ENCODE data around the gene ZNF878. TPM values are rescaled to one million over a fixed set of nuclear protein-coding genes. Genes with fewer than 3 reads are reported as not detected.
"Not testable (repeated sequence)": the region's sequence is repeated elsewhere in the genome, so short reads cannot be mapped to it uniquely, and the experiment has no call there.

The ZNF878 gene
- total RNA-seq, 1 donor from 2014 or later, result not detected

DNA sequence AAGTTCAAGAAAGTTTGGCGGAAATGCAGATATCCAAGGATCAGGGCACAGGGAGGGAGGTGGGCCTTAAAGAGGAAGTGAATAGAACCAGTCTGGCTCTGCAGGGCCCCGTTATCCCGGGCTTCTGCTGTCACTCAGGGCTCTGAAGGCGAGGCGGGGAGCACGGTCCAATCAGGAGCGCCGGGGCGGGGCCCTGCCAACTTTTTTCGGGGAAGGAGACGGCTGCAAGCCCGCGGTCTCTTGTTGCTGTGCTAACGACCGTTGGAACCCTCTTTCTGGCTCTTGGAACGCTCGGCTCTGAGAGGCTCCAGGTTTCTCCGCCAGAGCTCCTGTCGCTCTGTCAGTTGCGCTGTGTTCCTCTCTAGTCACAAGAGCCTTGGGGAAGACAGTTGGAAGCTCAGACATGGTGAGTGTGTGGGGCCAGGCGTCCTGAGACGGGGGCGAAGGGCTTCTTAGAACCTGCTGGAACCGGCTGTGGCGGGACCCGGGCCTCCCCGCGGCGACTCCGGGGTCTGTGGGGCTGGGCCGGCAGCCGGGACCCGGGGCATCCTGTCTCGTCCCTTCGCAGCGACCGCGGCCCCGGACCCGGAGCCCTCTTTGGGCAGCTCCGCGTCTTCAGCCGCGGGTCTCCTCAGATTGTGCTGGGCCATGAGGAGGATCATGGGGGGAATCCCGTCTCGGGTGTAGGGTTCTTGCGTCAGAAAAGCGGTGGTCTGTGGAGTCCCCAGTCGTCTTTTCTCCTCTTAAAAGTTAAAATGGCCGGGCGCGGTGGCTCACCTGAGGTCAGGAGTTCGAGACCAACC lies 39.5 kb upstream of the ZNF878 start:
- H3K4me3 Mint-ChIP-seq (ENCODE audit: unreplicated experiment), result no peak overlapping the region
- peaks cover 17% of the 10 kb centered on the region for H3K36me3 Mint-ChIP-seq (ENCODE audit: low read depth, unreplicated experiment)
- peaks cover 49% of the 10 kb centered on the region for H3K9me3 Mint-ChIP-seq (ENCODE audit: unreplicated experiment)
- H3K27me3 Mint-ChIP-seq (ENCODE audit: unreplicated experiment), result peaks cover 11% of the 10 kb centered on the region
- no peaks in the 10 kb centered on the region for H3K4me1 Mint-ChIP-seq (ENCODE audit: unreplicated experiment)
- DNase-seq (ENCODE audit: low spot score), result no peak
- no peak overlapping the region for H3K27ac Mint-ChIP-seq (ENCODE audit: unreplicated experiment)
- TF ChIP-seq CTCF (IDR thresholded peaks at IDR 0.05; ENCODE audit: unreplicated experiment), result no peak

DNA sequence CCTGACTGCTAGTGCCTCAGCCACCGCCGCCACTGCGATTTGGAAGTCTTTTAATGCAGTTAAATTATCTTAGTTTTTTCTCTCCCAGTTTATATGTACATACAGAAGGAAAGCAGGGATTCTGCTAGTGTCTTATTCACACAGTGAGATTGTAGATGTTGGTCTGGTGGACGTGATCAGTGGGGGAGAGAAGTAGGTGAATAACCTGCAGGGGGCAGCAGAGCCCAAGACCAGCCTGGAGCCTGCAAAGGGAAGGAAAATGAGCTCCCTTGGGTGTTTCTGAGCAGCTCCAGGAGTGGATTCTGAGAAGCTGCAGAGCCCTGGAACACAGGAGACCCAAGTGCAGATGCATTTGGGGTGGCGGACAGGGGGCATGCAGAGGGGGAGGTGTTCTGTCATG lies 38.0 kb upstream of the ZNF878 start:
- DNase-seq (ENCODE audit: low spot score), result no peak
- Mint-ChIP-seq H3K27me3 (ENCODE audit: unreplicated experiment) (peaks cover 11% of the 10 kb centered on the region), H3K27ac (ENCODE audit: unreplicated experiment) (no peak overlapping the region), H3K36me3 (ENCODE audit: low read depth, unreplicated experiment) (peaks cover 20% of the 10 kb centered on the region), H3K4me1 (ENCODE audit: unreplicated experiment) (no peaks in the 10 kb centered on the region), H3K9me3 (ENCODE audit: unreplicated experiment) (peaks cover 52% of the 10 kb centered on the region), H3K4me3 (ENCODE audit: unreplicated experiment) (peak overlapping the region; percentile 65)
- TF ChIP-seq CTCF (IDR thresholded peaks at IDR 0.05; ENCODE audit: unreplicated experiment), result no peak

DNA sequence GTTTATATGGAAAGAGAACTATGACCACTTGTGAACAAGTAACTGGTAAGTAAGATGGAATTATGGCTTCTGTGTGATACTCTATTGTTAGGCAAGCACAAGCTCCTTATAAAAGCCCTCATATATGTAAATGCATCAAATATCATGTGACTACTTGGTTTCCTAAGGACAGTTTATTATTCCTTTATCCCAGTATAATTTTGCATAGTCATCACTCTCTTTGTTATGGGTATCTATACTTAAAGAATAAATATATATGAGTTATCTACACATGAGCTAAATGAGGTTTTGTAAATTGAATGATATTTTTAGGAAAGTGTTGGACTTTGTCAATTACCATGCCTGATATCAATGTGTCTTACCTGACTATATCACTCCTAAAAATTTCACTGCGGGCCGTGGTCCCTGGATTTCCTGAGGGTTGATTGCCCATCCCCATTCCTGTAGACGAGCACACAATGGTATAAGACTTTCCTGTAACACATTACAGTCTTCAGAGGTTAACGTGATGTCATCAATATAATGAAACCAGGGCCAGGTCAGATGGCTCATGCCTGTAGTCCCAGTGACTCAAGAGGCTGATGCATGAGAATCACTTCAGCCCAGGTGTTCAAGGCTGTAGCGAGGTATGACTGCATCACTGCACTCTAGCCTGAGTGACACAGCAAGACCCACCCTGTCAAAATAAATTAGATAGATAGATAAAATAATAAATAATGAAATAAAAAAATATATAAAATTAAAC lies 32.5 kb upstream of the ZNF878 start:
- no peak overlapping the region for H3K27ac Mint-ChIP-seq (ENCODE audit: unreplicated experiment)
- H3K36me3 Mint-ChIP-seq (ENCODE audit: low read depth, unreplicated experiment), result peaks cover 15% of the 10 kb centered on the region
- H3K4me3 Mint-ChIP-seq (ENCODE audit: unreplicated experiment), result no peak overlapping the region
- H3K4me1 Mint-ChIP-seq (ENCODE audit: unreplicated experiment), result no peaks in the 10 kb centered on the region
- TF ChIP-seq CTCF (IDR thresholded peaks at IDR 0.05; ENCODE audit: unreplicated experiment), result no peak
- H3K27me3 Mint-ChIP-seq (ENCODE audit: unreplicated experiment), result peaks cover 3% of the 10 kb centered on the region
- H3K9me3 Mint-ChIP-seq (ENCODE audit: unreplicated experiment), result peaks cover 46% of the 10 kb centered on the region
- DNase-seq (ENCODE audit: low spot score), result no peak

- Mint-ChIP-seq H3K36me3 (ENCODE audit: low read depth, unreplicated experiment) (peaks cover 15% of the 10 kb centered on the region), H3K9me3 (ENCODE audit: unreplicated experiment) (peaks cover 38% of the 10 kb centered on the region)
- not testable (repeated sequence) for DNase-seq (ENCODE audit: low spot score); H3K27me3 Mint-ChIP-seq (ENCODE audit: unreplicated experiment); H3K4me1 Mint-ChIP-seq (ENCODE audit: unreplicated experiment); H3K4me3 Mint-ChIP-seq (ENCODE audit: unreplicated experiment); H3K27ac Mint-ChIP-seq (ENCODE audit: unreplicated experiment)
Observed at GRCh38 chr19:12083336-12083735, 30.6 kb upstream of the ZNF878 start.

DNA sequence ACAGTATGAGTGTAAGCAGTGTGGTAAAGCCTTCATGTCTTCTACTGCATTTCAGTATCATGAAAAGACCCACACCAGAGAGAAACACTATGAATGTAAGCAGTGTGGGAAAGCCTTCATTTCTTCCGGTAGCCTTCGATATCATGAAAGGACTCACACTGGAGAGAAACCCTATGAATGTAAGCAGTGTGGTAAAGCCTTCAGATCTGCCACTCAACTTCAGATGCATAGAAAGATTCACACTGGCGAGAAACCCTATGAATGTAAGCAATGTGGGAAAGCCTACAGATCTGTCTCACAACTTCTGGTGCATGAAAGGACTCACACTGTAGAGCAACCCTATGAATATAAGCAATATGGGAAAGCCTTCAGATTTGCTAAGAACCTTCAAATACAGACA lies 24.6 kb upstream of the ZNF878 start:
- peaks cover 2% of the 10 kb centered on the region for H3K27me3 Mint-ChIP-seq (ENCODE audit: unreplicated experiment)
- H3K36me3 Mint-ChIP-seq (ENCODE audit: low read depth, unreplicated experiment), result peaks cover 14% of the 10 kb centered on the region

DNA sequence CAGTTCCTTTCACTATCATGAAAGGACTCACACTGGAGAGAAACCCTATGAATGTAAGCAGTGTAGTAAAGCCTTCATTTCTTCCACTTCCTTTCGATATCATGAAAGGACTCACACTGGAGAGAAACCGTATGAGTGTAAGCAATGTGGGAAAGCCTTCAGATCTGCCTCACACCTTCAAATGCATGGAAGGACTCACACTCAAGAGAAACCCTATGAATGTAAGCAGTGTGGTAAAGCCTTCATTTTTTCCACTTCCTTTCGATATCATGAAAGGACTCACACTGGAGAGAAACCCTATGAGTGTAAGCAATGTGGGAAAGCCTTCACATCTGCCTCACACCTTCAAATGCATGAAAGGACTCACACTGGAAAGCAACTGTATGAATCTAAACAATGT lies 23.6 kb upstream of the ZNF878 start:
- H3K4me1 Mint-ChIP-seq (ENCODE audit: unreplicated experiment); H3K4me3 Mint-ChIP-seq (ENCODE audit: unreplicated experiment); DNase-seq (ENCODE audit: low spot score); H3K27me3 Mint-ChIP-seq (ENCODE audit: unreplicated experiment); H3K27ac Mint-ChIP-seq (ENCODE audit: unreplicated experiment): not testable (repeated sequence)
- H3K36me3 Mint-ChIP-seq (ENCODE audit: low read depth, unreplicated experiment), result peaks cover 14% of the 10 kb centered on the region
- H3K9me3 Mint-ChIP-seq (ENCODE audit: unreplicated experiment), result peaks cover 38% of the 10 kb centered on the region

More for the DNA sequence above, 24.6 kb upstream of the ZNF878 start:
- TF ChIP-seq CTCF (IDR thresholded peaks at IDR 0.05; ENCODE audit: unreplicated experiment), result no peak
- no peak overlapping the region for H3K27ac Mint-ChIP-seq (ENCODE audit: unreplicated experiment)
- no peak for DNase-seq (ENCODE audit: low spot score)
- peaks cover 39% of the 10 kb centered on the region for H3K9me3 Mint-ChIP-seq (ENCODE audit: unreplicated experiment)
- no peaks in the 10 kb centered on the region for H3K4me1 Mint-ChIP-seq (ENCODE audit: unreplicated experiment)
- H3K4me3 Mint-ChIP-seq (ENCODE audit: unreplicated experiment), result peak overlapping the region; percentile 23

Measured in endothelial cell (in vitro differentiated cells).